ENCODE results near the gene CAND1. TPM values are rescaled to one million over a fixed set of nuclear protein-coding genes. Genes with fewer than 3 reads are reported as not detected.

CAND1 gene
- total and polyA plus RNA-seq, 2 donors (not counting 1 experiment from before 2014, with no cell fraction given): 14.8 to 108 TPM

DNA sequence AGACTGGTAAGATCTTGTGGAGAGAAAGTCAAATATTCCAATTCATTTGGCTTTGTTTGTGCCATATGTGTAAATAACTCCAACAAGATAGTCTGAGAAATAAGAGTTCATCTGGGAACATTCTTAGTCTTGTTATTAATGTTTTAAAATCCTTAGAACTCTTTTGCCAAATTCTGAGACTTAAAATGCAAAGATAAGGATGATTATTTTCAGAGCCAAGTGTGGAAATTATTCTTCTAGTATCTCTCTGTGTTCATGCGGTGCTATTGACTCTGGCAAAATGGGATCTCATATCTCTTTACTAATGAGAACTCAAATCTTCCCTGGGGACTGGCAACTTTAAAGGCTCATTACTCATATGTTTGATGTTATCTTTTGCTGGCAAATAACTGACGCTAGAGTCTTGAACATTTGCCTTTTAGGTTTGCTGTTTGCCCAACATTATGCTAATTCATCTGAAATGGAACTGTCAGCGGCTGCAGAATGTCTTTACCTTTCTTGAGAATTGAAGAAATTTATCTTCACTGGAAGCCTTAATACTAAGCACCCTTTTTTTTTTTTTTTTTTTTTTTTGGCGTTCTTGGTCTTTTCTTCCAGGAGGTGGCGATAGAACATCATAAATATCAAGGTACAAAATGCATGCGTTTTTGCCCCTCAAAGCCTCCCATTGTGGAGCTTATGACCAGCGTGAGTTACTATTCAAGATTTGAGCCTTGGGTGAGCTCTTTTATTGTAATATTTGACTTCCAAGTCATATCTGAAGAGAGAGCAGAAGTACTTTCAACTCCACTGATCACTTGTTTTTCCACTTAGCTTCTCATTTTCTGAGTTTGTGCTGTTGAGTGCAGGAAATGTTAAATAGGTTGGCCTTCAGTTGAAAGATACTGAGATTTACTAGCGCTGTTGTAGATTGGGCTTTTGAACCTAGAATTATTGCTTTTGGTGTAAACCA is 86.5 kb downstream of the CAND1 start:
- Histone ChIP-seq H3K79me2 (ENCODE audit: control insufficient read depth, insufficient read depth, low read length) (no peaks in the 10 kb centered on the region), H2AFZ (ENCODE audit: insufficient read depth, low read depth, low read length, poor library complexity, severe bottlenecking) (peak overlapping the region; percentile 18), H4K20me1 (ENCODE audit: control insufficient read depth, insufficient read depth, low read length, poor library complexity, severe bottlenecking) (no peaks in the 10 kb centered on the region), H3K36me3 (replicated peaks in 1 of 2; ENCODE audit: control extremely low read depth in 1 of 2, control insufficient read depth in 1 of 2, extremely low read depth in 1 of 2, insufficient read depth in 2 of 2, low read length in 1 of 2) (no peaks in the 10 kb centered on the region), H3K4me3 (ENCODE audit: control extremely low read depth in 1 of 5, extremely low read depth in 1 of 5, insufficient read depth in 1 of 5, low read depth in 2 of 5, low read length in 4 of 5) (no peak overlapping the region), H3K27me3 (replicated peaks in 1 of 4; ENCODE audit: control extremely low read depth in 1 of 4, control insufficient read depth in 3 of 4, insufficient read depth in 4 of 4, low read length in 3 of 4) (no peaks in the 10 kb centered on the region), H3K4me1 (ENCODE audit: control insufficient read depth in 2 of 2, insufficient read depth in 2 of 2, low read length in 2 of 2) (peaks cover 3 to 7% of the 10 kb centered on the region in 2 donors), H3K9me3 (ENCODE audit: control extremely low read depth in 1 of 3, control insufficient read depth in 2 of 3, insufficient read depth in 1 of 3, low read length in 2 of 3) (no peaks in the 10 kb centered on the region), H3K27ac (ENCODE audit: low read length in 2 of 2) (no peak overlapping the region), H3K4me2 (replicated peaks; ENCODE audit: low read depth, low read length, poor library complexity, severe bottlenecking) (peak overlapping the region; percentile 3), H3K9ac (ENCODE audit: low read length) (no peak overlapping the region)
- Mint-ChIP-seq H3K4me1 (peaks cover 4% of the 10 kb centered on the region), H3K27ac (no peak overlapping the region), H3K27me3 (no peaks in the 10 kb centered on the region), H3K4me3 (no peak overlapping the region), H3K9me3 (ENCODE audit: insufficient read depth) (no peaks in the 10 kb centered on the region)
- no peak for ATAC-seq (ENCODE audit: low read depth)
- DNase-seq: peak; percentile 74
- TF ChIP-seq, protein P1, sequence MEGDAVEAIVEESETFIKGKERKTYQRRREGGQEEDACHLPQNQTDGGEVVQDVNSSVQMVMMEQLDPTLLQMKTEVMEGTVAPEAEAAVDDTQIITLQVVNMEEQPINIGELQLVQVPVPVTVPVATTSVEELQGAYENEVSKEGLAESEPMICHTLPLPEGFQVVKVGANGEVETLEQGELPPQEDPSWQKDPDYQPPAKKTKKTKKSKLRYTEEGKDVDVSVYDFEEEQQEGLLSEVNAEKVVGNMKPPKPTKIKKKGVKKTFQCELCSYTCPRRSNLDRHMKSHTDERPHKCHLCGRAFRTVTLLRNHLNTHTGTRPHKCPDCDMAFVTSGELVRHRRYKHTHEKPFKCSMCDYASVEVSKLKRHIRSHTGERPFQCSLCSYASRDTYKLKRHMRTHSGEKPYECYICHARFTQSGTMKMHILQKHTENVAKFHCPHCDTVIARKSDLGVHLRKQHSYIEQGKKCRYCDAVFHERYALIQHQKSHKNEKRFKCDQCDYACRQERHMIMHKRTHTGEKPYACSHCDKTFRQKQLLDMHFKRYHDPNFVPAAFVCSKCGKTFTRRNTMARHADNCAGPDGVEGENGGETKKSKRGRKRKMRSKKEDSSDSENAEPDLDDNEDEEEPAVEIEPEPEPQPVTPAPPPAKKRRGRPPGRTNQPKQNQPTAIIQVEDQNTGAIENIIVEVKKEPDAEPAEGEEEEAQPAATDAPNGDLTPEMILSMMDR (IDR thresholded peaks at IDR 0.05): peak; percentile 80
- no peak for TF ChIP-seq EZH2 (IDR thresholded peaks at IDR 0.05; ENCODE audit: borderline replicate concordance, insufficient read depth, low read depth, low read length, poor library complexity, severe bottlenecking)
- POLR2A ChIA-PET: interaction anchor here (0.6 kb wide), 1 partner anchor 517 kb away, joined by 3 read pairs; no protein-coding TSS in a partner anchor
- 0% methylated on average over 1 of the region's 8 CpGs for WGBS (ENCODE audit: insufficient coverage)
- intact Hi-C loops (cut with micrococcal nuclease): loop anchor here (1.0 to 5.0 kb wide), 5 partner anchors 87 to 687 kb away; partner anchors contain the start of gene DYRK2
- CTCF ChIA-PET: interaction anchor here (0.6 to 7.9 kb wide), 58 partner anchors 9 to 965 kb away, joined by 3 to 346 read pairs (median 4); partner anchors contain the start of genes CAND1, DYRK2 and IFNG-AS1
